A172 (cell line): ENCODE measurements around the gene VAV3. TPM values are rescaled to one million over a fixed set of nuclear protein-coding genes. Genes with fewer than 3 reads are reported as not detected.
"Not testable (repeated sequence)": the region's sequence is repeated elsewhere in the genome, so short reads cannot be mapped to it uniquely, and the experiment has no call there.

Experiments
- DNase-seq: peaks from one replicate; pipeline ENCODE4 v3.0.0-alpha.2; 2015; ENCODE audit warnings: low spot score
- total RNA-seq: library from RNA; depleted of rRNA; stranded (reverse); fragments of >200 nt; shearing (Covaris generic); gene quantifications from 2 replicates; pipeline ENCODE4 v1.2.3, GENCODE V29; 2014

VAV3 gene
- total RNA-seq, 1 experiment from 2014 or later = 0.88 TPM

GRCh38 chr1:107683191-107683657 lies 281.8 kb downstream of the VAV3 start:
- DNase-seq = no peak

- DNase-seq = peak; percentile 6
These were observed 282.5 kb downstream of the VAV3 start for GRCh38 chr1:107682467-107682866.

GRCh38 chr1:107681001-107681479 lies 283.9 kb downstream of the VAV3 start:
- no peak for DNase-seq

GRCh38 chr1:107680579-107680985 lies 284.4 kb downstream of the VAV3 start:
- no peak for DNase-seq

GRCh38 chr1:107679411-107679953 lies 285.5 kb downstream of the VAV3 start:
- DNase-seq = no peak

- DNase-seq = no peak
These were observed 286.0 kb downstream of the VAV3 start for GRCh38 chr1:107678993-107679392.

- no peak for DNase-seq
These were observed 287.3 kb downstream of the VAV3 start for GRCh38 chr1:107677697-107678096.

- no peak for DNase-seq
These were observed 290.5 kb downstream of the VAV3 start for GRCh38 chr1:107674486-107674885.

GRCh38 chr1:107673006-107673405 lies 292.0 kb downstream of the VAV3 start:
- no peak for DNase-seq

- DNase-seq = no peak
These were observed 294.5 kb downstream of the VAV3 start for GRCh38 chr1:107670397-107671040.

- no peak for DNase-seq
These were observed 295.0 kb downstream of the VAV3 start for GRCh38 chr1:107669996-107670395.

GRCh38 chr1:107668762-107669161 lies 296.2 kb downstream of the VAV3 start:
- DNase-seq = no peak

- DNase-seq = no peak
These were observed 298.5 kb downstream of the VAV3 start for GRCh38 chr1:107666493-107666892.

- DNase-seq = no peak
These were observed 299.7 kb downstream of the VAV3 start for GRCh38 chr1:107664982-107665925.

- no peak for DNase-seq
These were observed 302.0 kb downstream of the VAV3 start for GRCh38 chr1:107662971-107663370.

GRCh38 chr1:107661158-107661557 lies 303.8 kb downstream of the VAV3 start:
- DNase-seq = no peak

GRCh38 chr1:107659961-107660360 lies 305.0 kb downstream of the VAV3 start:
- no peak for DNase-seq

- no peak for DNase-seq
These were observed 307.6 kb downstream of the VAV3 start for GRCh38 chr1:107657356-107657755.

- DNase-seq = no peak
These were observed 311.2 kb downstream of the VAV3 start for GRCh38 chr1:107653765-107654164.

GRCh38 chr1:107653005-107653404 lies 312.0 kb downstream of the VAV3 start:
- no peak for DNase-seq

GRCh38 chr1:107650825-107651224 lies 314.2 kb downstream of the VAV3 start:
- DNase-seq = not testable (repeated sequence)

- no peak for DNase-seq
These were observed 316.0 kb downstream of the VAV3 start for GRCh38 chr1:107649023-107649422.
